Smooth muscle cell (in vitro differentiated cells): Measurements from ENCODE around the gene PRSS8. TPM values are rescaled to one million over a fixed set of nuclear protein-coding genes. Genes with fewer than 3 reads are reported as not detected.

ENCODE experiments used
- DNase-seq: peaks from one replicate; lab custom pipeline; 2025; ENCODE audit not compliant: unreplicated experiment; lab: John Stamatoyannopoulos, UW
- H2AFZ ChIP-seq: fragments of 200-600 bp; sonication (generic); 2 replicates; pipeline ENCODE4 v1.6.0; 2016; ENCODE audit warnings: antibody characterized with exemption, low read depth, mild to moderate bottlenecking
- H3F3A ChIP-seq: fragments of 200-600 bp; sonication (generic); 2 replicates; pipeline ENCODE4 v1.6.0; 2017; ENCODE audit warnings: antibody characterized with exemption, low read depth
- H3K27ac ChIP-seq: fragments of 200-600 bp; sonication (generic); 2 replicates; pipeline ENCODE4 v1.5.1; 2016; ENCODE audit warnings: low read depth, mild to moderate bottlenecking
- H3K27me3 ChIP-seq: fragments of 200-600 bp; sonication (generic); 2 replicates; pipeline ENCODE4 v1.6.1; 2016; ENCODE audit warnings: low read depth, mild to moderate bottlenecking
- H3K36me3 ChIP-seq: fragments of 200-600 bp; sonication (generic); 2 replicates; pipeline ENCODE4 v1.5.1; 2016; ENCODE audit warnings: low read depth
- H3K4me1 ChIP-seq: fragments of 200-600 bp; sonication (generic); 2 replicates; pipeline ENCODE4 v1.5.1; 2016; ENCODE audit warnings: low read depth
- H3K4me2 ChIP-seq: fragments of 200-600 bp; sonication (generic); 2 replicates; pipeline ENCODE4 v1.6.0; 2016; ENCODE audit warnings: mild to moderate bottlenecking
- H3K4me3 ChIP-seq: fragments of 200-600 bp; sonication (generic); 2 replicates; pipeline ENCODE4 v1.5.1; 2016; ENCODE audit warnings: mild to moderate bottlenecking
- H3K79me2 ChIP-seq: fragments of 200-600 bp; sonication (generic); 2 replicates; pipeline ENCODE4 v1.6.0; 2016; ENCODE audit warnings: low read depth, mild to moderate bottlenecking
- H3K9ac ChIP-seq: fragments of 200-600 bp; sonication (generic); 2 replicates; pipeline ENCODE4 v1.6.0; 2016; ENCODE audit warnings: low read depth
- H3K9me3 ChIP-seq: fragments of 200-600 bp; sonication (generic); replicated peaks from 2 replicates; pipeline ENCODE4 v1.5.1; 2016; ENCODE audit warnings: low read depth
- H4K20me1 ChIP-seq: fragments of 200-600 bp; sonication (generic); 2 replicates; pipeline ENCODE4 v1.6.0; 2016; ENCODE audit warnings: low read depth
- CTCF ChIP-seq: fragments of 200-600 bp; sonication (generic); IDR thresholded peaks from 2 replicates; pipeline ENCODE4 v1.5.1; 2017; ENCODE audit warnings: borderline replicate concordance, mild to moderate bottlenecking, antibody characterized with exemption; ENCODE audit not compliant: insufficient read depth, poor library complexity, severe bottlenecking
- WGBS: methylation state at CpG from one replicate; pipeline ENCODE4 v1.1.7; 2016; ENCODE audit warnings: low lambda C conversion rate; 5-methylcytosine and 5-hydroxymethylcytosine counted together
- polyA plus RNA-seq: library from polyadenylated mRNA; unstranded; fragments of >200 nt; fragmentation: Nextera tagmentation; extraction: Ambion mirVana; gene quantifications from 2 replicates; pipeline ENCODE4 v1.2.1, GENCODE V29; 2016
- total RNA-seq: library from RNA; depleted of rRNA; stranded (reverse); fragments of >200 nt; gene quantifications from 2 replicates; pipeline ENCODE4 v1.2.3, GENCODE V29; 2014

The PRSS8 gene
- total and polyA plus RNA-seq, 2 experiments from 2014 or later = 13.9 to 17.3 TPM

GRCh38 chr16:31136287-31136662, 748 bp upstream of the PRSS8 start:
- no peaks in the 10 kb centered on the region for H3F3A ChIP-seq
- WGBS = 91% methylated on average over 6 of the region's 6 CpGs
- no peaks in the 10 kb centered on the region for H3K27me3 ChIP-seq
- H3K9me3 ChIP-seq = no peaks in the 10 kb centered on the region
- H2AFZ ChIP-seq = no peak overlapping the region
- peaks cover 5% of the 10 kb centered on the region for H4K20me1 ChIP-seq
- H3K4me2 ChIP-seq = no peak overlapping the region
- no peak overlapping the region for H3K27ac ChIP-seq
- H3K9ac ChIP-seq = no peak overlapping the region
- no peaks in the 10 kb centered on the region for H3K36me3 ChIP-seq
- H3K4me3 ChIP-seq = no peak overlapping the region
- H3K4me1 ChIP-seq = peaks cover 11% of the 10 kb centered on the region
- DNase-seq = no peak
- no peak for TF ChIP-seq CTCF
- no peaks in the 10 kb centered on the region for H3K79me2 ChIP-seq

DNA sequence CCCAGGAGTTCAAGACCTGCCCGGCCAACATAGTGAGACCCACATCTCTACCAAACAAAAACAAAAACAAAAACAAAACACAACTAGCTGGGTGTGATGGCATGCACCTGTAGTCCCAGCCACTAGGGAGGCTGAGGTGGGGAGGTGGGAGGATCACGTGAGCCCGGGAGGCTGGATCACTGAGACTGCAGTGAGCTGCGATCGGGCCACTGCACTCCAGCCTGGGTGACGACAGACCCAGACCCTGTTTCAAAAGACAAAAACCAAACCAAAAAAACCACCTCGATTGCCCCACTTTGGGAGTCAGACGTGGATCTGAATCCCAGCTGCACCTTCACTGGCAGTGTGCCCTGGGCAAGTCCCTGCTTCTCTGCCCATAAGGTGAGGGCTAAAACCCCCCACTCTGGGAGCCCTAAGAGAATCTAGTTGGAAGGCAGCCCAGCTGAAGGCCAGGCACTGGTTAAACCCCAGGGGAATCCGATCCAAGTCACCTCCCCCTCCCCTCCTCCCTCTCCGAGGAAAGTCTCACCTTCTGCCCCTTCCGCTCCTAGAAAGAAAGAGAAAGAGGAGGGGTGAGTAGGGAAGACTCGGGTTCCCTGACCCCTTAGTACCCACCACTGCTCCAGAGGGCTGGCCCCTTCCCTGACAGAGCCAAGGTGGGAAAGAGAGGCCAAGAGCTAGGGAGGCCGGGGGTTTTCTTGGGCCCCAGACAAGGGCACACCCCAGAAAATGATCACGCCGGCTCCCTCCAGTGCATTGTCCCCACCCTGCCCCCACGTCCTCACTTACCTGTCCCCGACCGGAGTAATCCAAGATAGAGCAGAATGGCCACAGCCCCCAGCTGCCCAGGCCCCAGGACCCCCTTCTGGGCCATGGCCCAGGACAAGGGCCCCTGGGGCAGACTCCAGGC, 647 bp downstream of the PRSS8 start:
- Histone ChIP-seq H3K79me2 (no peaks in the 10 kb centered on the region), H3K4me3 (peak overlapping the region; percentile 49), H3K27ac (peak overlapping the region; percentile 56), H3F3A (no peaks in the 10 kb centered on the region), H3K4me1 (peaks cover 11% of the 10 kb centered on the region), H3K27me3 (no peaks in the 10 kb centered on the region), H3K36me3 (no peaks in the 10 kb centered on the region), H4K20me1 (peaks cover 5% of the 10 kb centered on the region), H3K4me2 (peak overlapping the region; percentile 80), H2AFZ (no peak overlapping the region), H3K9ac (peak overlapping the region; percentile 58), H3K9me3 (no peaks in the 10 kb centered on the region)
- no peak for DNase-seq
- WGBS = 17% methylated on average over 18 of the region's 18 CpGs
- no peak for TF ChIP-seq CTCF

- Histone ChIP-seq H3K9ac (no peak overlapping the region), H3K27ac (no peak overlapping the region), H2AFZ (no peak overlapping the region), H3K4me2 (peak overlapping the region; percentile 80), H4K20me1 (peaks cover 5% of the 10 kb centered on the region), H3K36me3 (no peaks in the 10 kb centered on the region), H3K27me3 (no peaks in the 10 kb centered on the region), H3K4me3 (peak overlapping the region; percentile 49), H3F3A (no peaks in the 10 kb centered on the region), H3K4me1 (peaks cover 11% of the 10 kb centered on the region), H3K79me2 (no peaks in the 10 kb centered on the region), H3K9me3 (no peaks in the 10 kb centered on the region)
- TF ChIP-seq CTCF = no peak
- 34% methylated on average over 5 of the region's 5 CpGs for WGBS
- DNase-seq = no peak
These were observed 1.4 kb downstream of the PRSS8 start for GRCh38 chr16:31134091-31134571.
